CD4-positive, alpha-beta T cell treated with Interleukin-17A for 1 hour (primary cell): ENCODE results near the gene DLG1.
"Not testable (repeated sequence)": the region's sequence is repeated elsewhere in the genome, so short reads cannot be mapped to it uniquely, and the experiment has no call there.

Experiments used
- DNase-seq: peaks from one replicate; pipeline ENCODE4 v3.0.0-alpha.2; 2020

DLG1 gene

GRCh38 chr3:197239857-197240256, 58.6 kb downstream of the DLG1 start:
- no peak for DNase-seq

- no peak for DNase-seq
Observed at GRCh38 chr3:197238842-197239241, 59.6 kb downstream of the DLG1 start.

- no peak for DNase-seq
Observed at GRCh38 chr3:197237897-197238296, 60.5 kb downstream of the DLG1 start.

- no peak for DNase-seq
Observed at GRCh38 chr3:197236362-197236761, 62.0 kb downstream of the DLG1 start.

- no peak for DNase-seq
Observed at GRCh38 chr3:197234947-197235914, 63.2 kb downstream of the DLG1 start.

GRCh38 chr3:197231321-197231720, 67.1 kb downstream of the DLG1 start:
- DNase-seq: no peak

GRCh38 chr3:197229836-197230235, 68.6 kb downstream of the DLG1 start:
- no peak for DNase-seq

GRCh38 chr3:197229178-197229577, 69.2 kb downstream of the DLG1 start:
- no peak for DNase-seq

GRCh38 chr3:197227780-197228574, 70.4 kb downstream of the DLG1 start:
- no peak for DNase-seq

GRCh38 chr3:197226179-197226578, 72.2 kb downstream of the DLG1 start:
- DNase-seq: no peak

- DNase-seq: no peak
Observed at GRCh38 chr3:197225579-197225978, 72.8 kb downstream of the DLG1 start.

- DNase-seq: peak; percentile 49
Observed at GRCh38 chr3:197224034-197224444, 74.4 kb downstream of the DLG1 start.

GRCh38 chr3:197222937-197223370, 75.5 kb downstream of the DLG1 start:
- DNase-seq: no peak

- DNase-seq: no peak
Observed at GRCh38 chr3:197219619-197220018, 78.8 kb downstream of the DLG1 start.

- no peak for DNase-seq
Observed at GRCh38 chr3:197218210-197218609, 80.2 kb downstream of the DLG1 start.

- no peak for DNase-seq
Observed at GRCh38 chr3:197216914-197217313, 81.5 kb downstream of the DLG1 start.

- no peak for DNase-seq
Observed at GRCh38 chr3:197216169-197216860, 82.1 kb downstream of the DLG1 start.

- DNase-seq: no peak
Observed at GRCh38 chr3:197212290-197212689, 86.1 kb downstream of the DLG1 start.

- not testable (repeated sequence) for DNase-seq
Observed at GRCh38 chr3:197211698-197212097, 86.7 kb downstream of the DLG1 start.

GRCh38 chr3:197209366-197210260, 88.8 kb downstream of the DLG1 start:
- no peak for DNase-seq

- no peak for DNase-seq
Observed at GRCh38 chr3:197206913-197207312, 91.5 kb downstream of the DLG1 start.

- DNase-seq: no peak
Observed at GRCh38 chr3:197205675-197206074, 92.7 kb downstream of the DLG1 start.
